NCI-H748 (cell line): ENCODE data around the gene DOCK11.

Experiments
- DNase-seq: peaks from one replicate; lab custom pipeline; 2025; ENCODE audit not compliant: unreplicated experiment; lab: John Stamatoyannopoulos, UW

The DOCK11 gene

DNA sequence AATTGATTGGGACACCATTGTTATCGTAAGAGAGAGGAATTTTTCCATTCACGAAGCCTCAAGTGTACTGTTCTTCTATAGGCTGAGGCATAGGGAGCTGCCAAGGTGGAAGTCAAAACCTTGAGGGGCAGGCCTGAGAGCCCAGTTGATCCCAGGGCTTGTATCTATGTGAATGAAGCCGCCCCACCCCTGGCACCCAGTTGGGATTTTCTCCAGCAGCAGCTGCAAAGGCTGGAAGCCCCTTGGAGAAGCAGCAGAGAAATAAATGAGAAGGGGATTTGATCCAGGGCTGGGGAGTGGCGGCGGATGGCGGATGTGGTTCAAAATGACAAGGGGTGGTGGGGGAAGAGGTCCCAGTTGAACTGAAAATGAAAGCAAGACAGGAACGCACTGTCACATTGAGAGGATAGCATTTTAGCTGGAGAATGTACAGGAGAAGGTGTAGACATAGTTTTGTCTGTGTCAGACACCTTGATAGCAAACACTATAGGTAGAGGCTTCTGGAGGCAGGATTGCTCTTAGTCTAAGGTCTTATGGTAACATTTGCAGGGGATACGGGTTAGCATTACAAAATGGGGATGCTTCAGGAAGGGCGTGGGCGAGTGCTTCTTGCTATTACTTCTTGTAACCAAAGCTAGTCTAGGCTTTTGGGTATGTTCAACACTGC lies 32.6 kb downstream of the DOCK11 start:
- no peak for DNase-seq

DNA sequence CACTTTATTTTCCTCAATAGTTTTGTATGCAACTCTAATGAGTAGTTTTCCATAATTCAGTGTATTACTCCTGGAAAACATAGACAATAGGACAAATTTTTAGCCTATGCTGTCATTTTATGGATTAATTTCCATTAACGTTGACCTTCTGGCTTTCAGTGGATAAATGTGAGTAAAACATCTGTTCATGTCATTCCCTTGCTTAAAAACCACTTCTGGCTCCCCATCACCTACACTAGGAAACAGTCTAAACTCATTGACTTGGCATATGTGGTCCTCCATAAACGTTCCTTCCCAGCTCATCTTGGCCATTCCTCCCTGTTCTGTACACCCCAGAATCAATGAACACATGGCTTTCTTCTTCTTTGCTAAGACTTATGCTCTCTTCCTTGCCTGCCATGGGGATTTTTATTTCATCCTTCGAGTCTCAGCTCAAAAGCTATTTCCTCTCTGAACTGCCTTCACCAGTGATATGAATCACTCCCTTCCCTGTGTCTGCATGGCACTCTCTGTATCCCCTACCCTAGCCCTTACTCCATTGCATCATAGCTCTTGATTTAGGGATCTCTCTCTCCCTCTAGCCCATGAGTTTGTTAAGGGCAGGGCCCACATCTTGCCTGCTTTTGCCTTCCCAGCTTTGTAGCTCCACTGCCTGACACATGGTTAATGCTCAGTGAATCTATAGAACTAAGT lies 34.8 kb downstream of the DOCK11 start:
- no peak for DNase-seq

DNA sequence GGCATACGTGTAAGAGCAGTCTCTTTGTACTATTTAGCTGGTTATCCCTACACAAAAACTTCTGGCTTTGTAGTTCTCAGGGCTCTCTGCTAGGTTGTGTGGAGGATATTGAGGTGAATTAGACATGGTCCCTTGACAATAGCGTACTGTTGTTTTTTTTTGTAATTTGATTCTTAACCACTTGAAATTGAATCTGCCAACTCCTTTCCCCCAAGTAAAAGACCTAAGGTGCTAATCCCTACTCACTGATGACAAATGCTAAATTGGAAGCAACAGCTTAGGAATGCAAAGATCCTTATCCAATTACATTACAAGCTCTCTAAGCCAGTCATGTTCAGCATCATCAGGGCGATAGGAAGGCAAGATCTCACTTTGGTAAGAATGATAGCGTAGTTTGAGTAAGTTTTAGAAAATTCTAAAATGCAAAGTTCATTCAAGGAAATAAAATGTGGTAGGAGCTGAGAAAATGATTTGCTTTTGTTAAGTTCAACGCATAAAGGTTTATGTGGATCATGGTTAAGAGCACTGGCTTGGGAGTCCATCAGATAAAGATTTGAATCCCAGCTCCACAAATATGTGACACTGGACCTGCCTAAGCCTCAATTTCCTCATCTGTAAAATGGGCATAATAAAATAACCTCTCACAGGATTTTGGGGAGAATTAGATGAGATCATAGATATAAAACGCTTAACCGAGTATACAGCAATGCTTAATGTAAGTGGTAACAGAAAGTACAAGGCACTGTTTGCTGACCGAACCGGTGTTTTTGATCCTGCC lies 39.3 kb downstream of the DOCK11 start:
- DNase-seq, result no peak

DNA sequence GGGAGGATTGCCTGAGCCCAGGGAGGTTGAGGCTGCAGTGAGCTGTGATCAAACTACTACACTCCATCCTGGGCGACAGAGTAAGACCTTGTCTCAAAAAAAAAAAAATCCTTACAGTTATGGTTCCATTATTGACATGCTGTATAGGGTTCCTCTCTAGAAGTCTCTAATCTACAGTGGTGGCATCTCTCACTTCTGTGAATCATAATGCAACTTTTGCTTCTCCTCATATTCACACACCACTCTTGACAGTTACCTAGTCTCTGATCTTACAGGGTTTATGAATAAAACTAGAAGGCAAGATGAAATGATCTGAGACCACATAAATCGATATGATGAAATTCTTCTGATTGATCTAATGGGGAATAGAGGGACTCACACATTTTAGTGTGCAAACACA lies 40.6 kb downstream of the DOCK11 start:
- DNase-seq, result no peak

DNA sequence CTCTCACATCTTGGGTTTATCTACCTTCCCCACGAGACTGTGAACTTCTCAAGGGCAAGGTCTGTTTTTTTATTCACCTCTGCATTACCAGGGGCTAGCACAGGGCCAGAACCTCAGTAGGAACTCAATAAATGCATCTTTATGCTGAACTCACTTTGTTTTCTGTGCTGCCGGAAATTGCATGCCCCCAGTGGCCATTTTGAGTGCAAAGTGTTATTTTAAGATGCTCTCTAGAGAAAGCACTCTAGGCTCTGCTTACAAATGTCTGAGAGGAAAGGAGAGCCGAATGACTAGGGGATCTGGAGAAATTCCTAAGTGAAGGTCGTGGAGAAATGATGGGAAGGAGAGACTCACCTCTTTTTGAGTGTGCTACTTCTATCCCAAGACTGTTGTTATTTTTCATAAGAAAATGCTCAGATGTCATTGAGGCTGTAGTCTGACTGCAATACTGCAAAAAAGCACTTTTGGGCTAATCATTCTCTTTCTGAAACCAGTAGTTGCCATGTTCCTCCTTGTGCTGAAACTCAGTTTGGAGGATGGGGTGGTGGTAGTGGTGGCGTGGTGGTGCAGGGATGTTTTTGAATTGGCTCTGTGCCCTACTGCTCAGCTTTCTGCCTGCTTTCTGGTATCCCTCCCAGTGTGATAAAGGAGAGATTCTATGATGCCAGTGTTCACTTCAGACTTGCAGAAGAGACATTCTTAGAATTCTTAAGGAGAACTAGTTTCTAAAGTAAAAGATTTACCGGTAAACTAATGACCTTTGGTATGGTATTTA lies 41.3 kb downstream of the DOCK11 start:
- DNase-seq, result peak; percentile 9

DNA sequence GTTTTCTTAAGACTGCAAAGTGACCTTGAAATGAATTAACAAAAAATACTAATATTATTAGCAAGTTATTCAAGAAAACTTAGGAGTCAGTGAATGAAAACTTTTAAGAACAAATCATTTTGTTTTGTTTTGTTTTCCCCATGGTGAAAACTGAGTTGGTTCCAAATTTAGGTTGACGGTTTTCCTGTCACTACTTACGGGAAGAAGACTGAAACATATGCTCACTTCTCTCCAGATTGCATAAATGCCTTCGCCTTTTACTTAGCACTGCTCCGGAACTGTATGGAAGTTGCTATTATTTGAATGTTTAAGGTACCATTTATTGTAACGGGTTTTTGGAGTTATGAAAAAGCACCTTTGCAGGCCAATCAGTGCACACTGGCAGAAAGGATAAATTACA lies 42.8 kb downstream of the DOCK11 start:
- DNase-seq, result no peak

DNA sequence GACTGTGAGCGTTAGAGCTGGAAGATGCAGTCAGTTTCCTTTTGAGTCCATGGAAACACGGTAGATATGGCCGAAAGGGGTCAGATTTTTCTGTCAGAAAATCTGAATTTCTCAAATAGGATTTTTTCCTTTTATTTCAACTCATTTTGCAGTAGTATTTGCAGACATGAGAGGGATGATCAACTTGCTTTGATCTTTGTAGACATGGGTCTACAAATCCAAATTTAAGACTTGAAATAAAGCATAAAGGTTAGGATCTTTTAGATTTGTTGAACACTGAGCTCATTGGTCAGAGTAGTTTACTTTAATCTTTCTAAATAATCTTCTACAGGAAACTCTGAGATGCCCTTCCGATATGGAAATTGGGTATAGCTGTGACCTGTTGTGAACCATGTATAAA lies 44.7 kb downstream of the DOCK11 start:
- no peak for DNase-seq

DNA sequence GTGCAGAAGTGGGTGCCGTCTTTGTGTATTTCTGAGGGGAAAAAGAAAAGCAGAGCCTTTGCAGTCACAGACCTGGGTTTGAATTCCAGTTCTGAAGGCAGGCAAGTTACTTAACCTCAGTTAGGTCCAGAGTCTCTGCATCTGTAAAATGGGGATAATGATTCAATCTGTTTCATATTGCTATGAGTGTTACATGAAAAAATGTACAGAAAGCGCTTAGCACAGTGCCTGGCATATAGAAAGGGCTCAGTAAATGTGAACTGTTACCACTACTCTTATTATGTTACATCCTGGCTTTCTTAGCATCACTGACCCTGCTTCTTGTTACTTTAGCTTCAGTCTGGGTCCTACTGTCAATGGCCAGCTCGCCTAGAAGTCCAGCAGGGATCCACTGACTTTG lies 45.9 kb downstream of the DOCK11 start:
- no peak for DNase-seq

DNA sequence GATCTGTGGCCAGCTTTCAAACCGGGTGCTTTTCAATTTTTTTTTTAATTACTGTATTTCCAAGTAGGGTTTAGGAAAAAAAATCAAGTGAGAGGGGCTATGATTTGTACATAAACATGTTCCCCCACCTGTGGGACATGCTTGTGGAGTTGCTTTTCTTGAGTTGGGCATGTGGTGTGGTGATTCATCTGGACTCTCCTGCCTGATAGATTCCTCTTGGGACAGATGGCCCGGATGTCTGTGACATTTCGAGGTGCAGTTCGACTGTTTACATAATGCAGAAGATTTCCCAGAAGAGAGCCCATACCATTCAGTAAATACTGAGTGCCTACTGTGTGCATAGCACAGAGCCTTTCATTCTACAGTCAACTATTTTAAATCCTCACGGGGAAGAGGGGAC lies 49.9 kb downstream of the DOCK11 start:
- DNase-seq, result no peak

DNA sequence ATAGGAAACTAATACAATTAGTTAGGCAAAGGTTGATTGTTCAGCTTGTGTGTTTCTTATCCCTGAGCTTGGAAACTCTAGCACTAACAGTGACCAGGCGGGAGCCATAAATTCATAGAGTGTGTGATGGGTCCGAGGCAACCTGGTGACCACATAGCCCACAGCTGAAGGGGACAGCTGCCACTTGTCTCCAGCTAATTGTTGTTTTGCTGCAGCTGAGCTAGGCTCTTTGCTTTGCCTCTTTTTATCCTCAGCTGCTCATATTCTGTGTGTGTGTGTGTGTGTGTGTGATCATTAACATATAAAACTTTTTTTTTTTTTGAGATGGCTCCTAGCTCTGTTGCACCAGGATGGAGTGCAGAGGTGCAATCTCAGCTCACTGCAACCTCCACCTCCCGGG lies 53.2 kb downstream of the DOCK11 start:
- DNase-seq, result no peak

DNA sequence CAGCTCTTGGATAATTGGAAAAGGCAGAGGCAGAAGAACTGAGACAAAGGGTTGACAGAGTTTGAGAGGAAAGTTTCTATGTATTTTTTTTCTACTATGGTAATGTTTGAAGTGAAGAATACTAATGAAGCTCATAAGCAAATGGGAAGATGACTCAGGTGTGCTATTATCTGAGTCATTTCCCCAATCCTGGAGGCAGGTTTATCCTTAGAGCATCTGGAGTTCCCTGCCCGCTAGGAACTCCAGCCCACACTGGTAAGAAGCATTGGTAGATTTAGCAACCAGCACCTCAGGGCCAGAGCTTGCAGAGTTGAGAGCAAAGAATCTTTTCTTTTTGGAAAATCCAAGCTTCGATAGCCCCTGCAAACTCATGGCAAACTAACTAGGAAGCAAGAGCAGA lies 55.2 kb downstream of the DOCK11 start:
- no peak for DNase-seq

DNA sequence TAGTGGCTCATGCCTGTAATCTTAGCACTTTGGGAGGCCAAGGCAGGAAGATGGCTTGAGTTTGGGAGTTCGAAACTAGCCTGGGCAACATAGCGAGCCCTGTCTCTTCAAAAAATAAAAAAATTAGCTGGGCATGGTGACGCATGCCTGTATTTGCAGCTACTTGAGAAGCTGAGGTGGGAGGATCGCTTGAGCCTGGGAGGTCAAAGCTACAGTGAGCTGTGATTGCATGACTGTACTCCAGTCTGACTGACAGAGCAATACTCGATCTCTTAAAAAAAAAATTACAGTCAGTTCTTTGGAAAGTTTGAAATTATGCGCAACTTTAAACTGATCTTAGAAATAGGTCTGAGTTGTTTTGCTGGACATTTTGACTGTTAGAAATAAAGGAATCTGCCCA lies 55.8 kb downstream of the DOCK11 start:
- no peak for DNase-seq

DNA sequence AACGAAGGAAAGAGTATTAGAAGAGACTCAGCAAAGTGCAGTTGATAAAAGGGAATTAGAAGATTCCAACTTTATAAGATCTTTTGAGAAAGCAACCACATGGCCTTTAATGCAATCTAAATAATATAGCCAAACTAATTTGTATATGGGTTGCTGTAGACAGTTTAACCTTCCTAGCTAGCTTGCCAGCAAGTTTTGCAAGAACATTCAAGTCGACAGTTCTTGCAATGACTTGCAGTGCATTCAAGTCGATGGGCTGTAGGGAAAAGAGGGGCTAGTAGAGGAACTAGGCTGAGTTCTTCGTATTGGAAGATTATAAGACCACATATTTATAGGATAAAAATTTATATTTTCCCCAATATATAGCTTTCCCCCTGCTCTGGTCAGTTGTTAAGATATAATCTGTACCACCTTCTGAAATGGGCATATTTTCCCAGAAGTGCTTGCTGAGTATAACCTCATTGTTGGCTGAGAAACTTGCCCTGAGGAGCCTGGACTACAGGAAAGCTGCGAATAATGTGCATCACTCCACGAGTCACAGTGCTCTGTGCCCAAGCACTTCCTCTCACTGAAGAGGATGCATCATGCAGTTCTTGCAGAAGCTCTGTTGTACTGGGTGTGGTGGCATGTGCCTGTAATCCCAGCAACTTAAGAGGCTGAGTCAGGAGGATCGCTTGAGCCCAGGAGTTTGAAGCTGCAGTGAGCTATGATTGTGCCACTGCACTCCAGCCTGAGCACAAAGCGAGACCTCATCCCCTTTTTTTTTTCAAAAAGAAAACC lies 56.7 kb downstream of the DOCK11 start:
- no peak for DNase-seq

DNA sequence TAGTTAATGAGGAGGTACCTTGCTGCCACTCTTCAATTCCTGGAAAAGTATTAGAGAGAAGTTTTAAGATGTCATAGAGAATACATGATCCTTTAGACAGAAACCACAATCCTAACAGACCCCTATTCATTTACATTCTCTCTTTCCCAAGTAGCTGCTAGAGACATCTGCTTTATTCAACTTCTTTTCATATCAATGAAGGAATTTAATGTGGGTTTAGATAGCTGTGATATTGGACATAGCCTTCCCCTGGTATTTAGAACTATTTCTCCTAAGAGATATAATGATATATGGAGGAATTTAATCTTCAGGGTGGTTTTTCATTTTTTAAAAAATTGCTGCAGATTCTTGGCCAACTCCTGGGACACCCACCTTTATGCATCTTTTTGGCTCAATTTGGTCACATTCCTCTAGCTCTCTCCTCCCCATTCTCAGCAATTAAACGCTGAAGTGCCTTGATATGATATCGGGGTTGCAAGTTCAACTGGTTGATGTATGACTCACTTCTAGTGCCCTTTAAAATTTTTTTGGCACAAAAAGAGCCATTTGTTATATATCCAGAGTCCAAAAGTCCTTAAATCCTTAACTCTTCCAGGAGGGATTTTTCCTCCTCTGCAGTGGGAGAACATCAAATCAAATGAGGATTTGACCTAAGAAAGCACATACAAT lies 57.6 kb downstream of the DOCK11 start:
- no peak for DNase-seq

DNA sequence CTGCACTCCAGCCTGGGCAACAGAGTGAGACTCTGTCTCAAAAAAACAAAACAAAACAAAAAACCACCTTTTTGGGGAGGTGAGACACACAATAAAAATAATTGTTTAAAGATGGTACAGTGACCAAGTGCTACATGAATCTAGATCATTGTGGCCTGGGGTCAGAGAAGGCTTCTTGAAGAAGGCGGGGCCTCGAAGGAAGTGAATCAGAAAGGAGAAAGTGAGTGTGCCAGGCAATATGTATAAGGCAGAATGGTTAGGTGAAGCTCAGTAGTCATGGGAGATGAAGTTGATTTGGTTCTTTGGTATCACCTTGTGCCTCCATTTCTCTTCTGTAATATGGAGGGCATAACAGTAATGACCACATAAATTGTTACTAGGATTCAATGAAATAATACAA lies 58.9 kb downstream of the DOCK11 start:
- DNase-seq, result no peak

DNA sequence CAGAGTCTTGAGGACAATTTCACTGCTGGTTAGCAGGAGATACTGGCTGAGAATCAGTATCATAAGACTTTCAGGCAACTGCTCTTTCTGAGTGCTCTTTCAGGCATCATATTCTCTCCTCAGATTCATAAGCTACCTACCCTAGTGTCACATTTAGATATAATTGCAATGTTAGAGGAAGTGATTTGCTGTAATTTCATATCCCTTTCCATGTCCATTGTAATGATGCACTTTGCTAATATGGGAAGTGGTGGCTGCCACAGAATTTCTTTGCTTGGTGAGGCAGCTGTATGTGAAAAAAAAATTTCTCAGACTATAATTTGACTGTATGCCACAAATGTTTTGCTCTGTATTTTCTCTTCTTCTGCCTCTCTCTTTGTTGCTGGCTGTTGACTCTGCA lies 63.3 kb downstream of the DOCK11 start:
- DNase-seq, result no peak

DNA sequence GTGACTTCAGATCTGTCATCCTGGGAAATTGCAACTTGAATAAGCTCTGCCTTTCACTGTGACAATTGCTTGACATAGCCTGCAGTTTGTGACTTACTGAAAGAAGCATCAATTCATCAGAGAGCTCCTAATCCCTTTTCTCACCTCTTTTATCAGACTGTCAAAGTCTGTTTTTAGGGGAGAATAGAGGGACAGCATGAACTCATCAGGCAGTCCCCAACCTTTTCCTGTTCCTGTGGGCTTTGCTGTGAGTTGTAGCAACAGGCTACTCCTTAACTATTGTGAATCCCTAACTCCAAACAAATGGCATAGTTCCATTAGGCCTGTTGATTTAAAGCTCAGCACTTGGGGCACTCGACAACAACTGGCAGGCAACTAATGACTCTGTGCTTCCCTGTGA lies 64.9 kb downstream of the DOCK11 start:
- no peak for DNase-seq

DNA sequence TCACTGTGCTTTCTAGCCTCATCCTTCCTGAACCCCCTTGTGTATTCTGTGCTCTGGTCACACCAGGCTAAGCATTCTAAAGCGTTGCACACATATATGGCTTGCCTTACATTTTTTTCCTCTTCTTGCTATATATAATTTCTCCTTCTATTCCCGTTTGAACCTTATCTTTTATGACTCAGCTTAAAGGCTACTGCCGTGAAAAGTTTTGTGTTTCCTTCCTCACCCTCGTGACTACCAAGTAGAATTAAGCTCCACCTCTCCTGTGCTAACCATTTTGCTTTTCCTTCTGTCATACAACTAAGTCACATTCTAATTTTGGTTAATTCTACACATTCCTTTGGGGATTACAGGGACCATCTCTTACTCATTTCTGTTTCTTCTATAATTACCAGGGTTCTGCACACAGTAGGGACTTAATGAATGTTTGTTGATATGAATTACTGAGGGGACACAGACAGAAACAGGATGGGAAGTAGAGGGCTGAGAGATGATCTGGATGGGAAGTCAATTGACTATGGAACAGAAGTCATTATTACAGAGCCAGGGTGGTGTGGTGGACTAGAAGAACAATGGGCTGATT lies 67.1 kb downstream of the DOCK11 start:
- DNase-seq, result no peak

DNA sequence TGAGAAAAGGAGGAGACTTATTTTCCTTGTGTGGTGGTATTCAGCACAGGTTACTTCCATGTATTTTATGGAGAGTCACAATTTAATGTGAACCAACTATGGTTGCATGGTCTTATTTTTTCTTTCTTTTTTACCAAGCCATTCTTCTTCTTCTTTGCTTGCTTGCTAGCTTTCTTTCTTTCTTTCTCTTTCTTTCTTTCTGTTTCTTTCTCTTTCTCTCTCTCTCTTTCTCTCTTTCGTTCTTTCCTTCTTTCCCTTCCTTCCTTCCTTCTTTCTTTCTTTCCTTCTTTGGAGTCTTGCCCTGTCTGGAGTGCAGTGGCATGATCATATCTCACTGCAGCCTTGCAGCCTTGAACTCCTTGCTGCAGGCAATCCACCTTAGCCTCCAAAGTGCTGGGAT lies 68.9 kb downstream of the DOCK11 start:
- no peak for DNase-seq

DNA sequence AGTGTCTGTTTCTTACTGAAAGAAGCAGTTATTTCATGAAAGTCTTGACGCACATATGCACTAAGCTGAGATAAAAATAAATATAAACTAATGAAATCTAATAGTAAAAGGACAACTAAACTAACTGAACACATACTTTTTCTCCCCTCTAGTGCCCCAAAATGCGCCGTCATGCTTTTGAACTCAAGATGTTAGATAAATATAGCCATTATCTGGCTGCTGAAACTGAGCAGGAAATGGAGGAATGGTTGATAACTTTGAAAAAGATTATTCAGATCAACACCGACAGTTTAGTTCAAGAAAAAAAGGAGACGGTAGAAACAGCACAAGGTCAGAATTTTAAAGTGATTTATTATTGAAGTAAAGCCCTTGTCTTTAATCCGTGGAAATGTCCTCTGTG lies 70.2 kb downstream of the DOCK11 start:
- DNase-seq, result no peak
